ENCODE measurements around the gene UNC45B. TPM values are rescaled to one million over a fixed set of nuclear protein-coding genes. Genes with fewer than 3 reads are reported as not detected.
"Not testable (repeated sequence)": the region's sequence is repeated elsewhere in the genome, so short reads cannot be mapped to it uniquely, and the experiment has no call there.

Gene UNC45B
- total and polyA plus RNA-seq, 2 donors (not counting 3 experiments of a cell fraction or from before 2014, with no cell fraction given) = not detected

- CTCF ChIA-PET = interaction anchor here (0.6 to 5.9 kb wide), 5 partner anchors 29 to 575 kb away, joined by 3 to 186 read pairs (median 6); partner anchors contain the start of genes SLFN12L and SLFN5
- no peak for FAIRE-seq
- intact Hi-C loops (cut with micrococcal nuclease) = loop anchor here (1.0 to 10.0 kb wide), 6 partner anchors 70 to 575 kb away; partner anchors contain the start of genes SLFN12 and SLFN5
These were observed 24.2 kb downstream of the UNC45B start for GRCh38 chr17:35171834-35172233.

GRCh38 chr17:35172321-35172720, 24.7 kb downstream of the UNC45B start:
- H3K9me3 ChIP-seq (replicated peaks; ENCODE audit: control insufficient read depth, insufficient read depth, low read length); H3K79me2 ChIP-seq (ENCODE audit: control insufficient read depth, insufficient read depth, low read length); H3K4me3 ChIP-seq (replicated peaks in 1 of 3; ENCODE audit: insufficient read depth in 1 of 3, low read depth in 1 of 3, low read length in 3 of 3); H3K9me1 ChIP-seq (replicated peaks; ENCODE audit: control insufficient read depth, extremely low read depth, insufficient read depth, low read length); BruUV-seq (replicated peaks); H2AFZ ChIP-seq (ENCODE audit: low read depth, low read length); H3K36me3 ChIP-seq (ENCODE audit: control insufficient read depth in 2 of 2, extremely low read depth in 1 of 2, insufficient read depth in 2 of 2, low read length in 2 of 2); H3K9ac ChIP-seq (replicated peaks; ENCODE audit: extremely low read depth, insufficient read depth, low read length); H3K27ac ChIP-seq (ENCODE audit: insufficient read depth, low read depth, low read length); POLR2A ChIA-PET; FAIRE-seq; H3K27me3 ChIP-seq (ENCODE audit: control insufficient read depth in 2 of 2, insufficient read depth in 2 of 2, low read length in 2 of 2); dilution Hi-C loops (cut with MboI; ENCODE audit: extremely low pct_ligation_motif_present, low sequenced_read_pairs); H3K4me2 ChIP-seq (ENCODE audit: insufficient read depth, low read length); H4K20me1 ChIP-seq (replicated peaks; ENCODE audit: control insufficient read depth, extremely low read depth, insufficient read depth, low read length); H3K4me1 ChIP-seq (ENCODE audit: control insufficient read depth, extremely low read depth, insufficient read depth, low read length); DNase-seq (ENCODE audit: low read depth, low spot score): not testable (repeated sequence)
- intact Hi-C loops (cut with micrococcal nuclease) = loop anchor here (5.0 to 10.0 kb wide), 2 partner anchors 70 to 262 kb away; partner anchors contain the start of genes SLFN12 and SLFN5
- CTCF ChIA-PET = interaction anchor here (0.8 to 5.9 kb wide), 2 partner anchors 85 to 363 kb away, joined by 3 to 186 read pairs; partner anchors contain the start of gene SLFN12L

More at GRCh38 chr17:35171834-35172233, 24.2 kb downstream of the UNC45B start:
- H3K9me1 ChIP-seq (replicated peaks; ENCODE audit: control insufficient read depth, extremely low read depth, insufficient read depth, low read length) = no peaks in the 10 kb centered on the region
- H4K20me1 ChIP-seq (replicated peaks; ENCODE audit: control insufficient read depth, extremely low read depth, insufficient read depth, low read length) = no peaks in the 10 kb centered on the region
- no peak overlapping the region for H3K4me2 ChIP-seq (ENCODE audit: insufficient read depth, low read length)
- BruUV-seq (replicated peaks) = no TSS peak
- peaks cover 0 to 3% of the 10 kb centered on the region in 2 experiments for H3K27me3 ChIP-seq (ENCODE audit: control insufficient read depth in 2 of 2, insufficient read depth in 2 of 2, low read length in 2 of 2)
- no peak overlapping the region for H3K9ac ChIP-seq (replicated peaks; ENCODE audit: extremely low read depth, insufficient read depth, low read length)
- no peak overlapping the region for H3K4me3 ChIP-seq (replicated peaks in 1 of 3; ENCODE audit: insufficient read depth in 1 of 3, low read depth in 1 of 3, low read length in 3 of 3)
- dilution Hi-C loops (cut with MboI; ENCODE audit: extremely low pct_ligation_motif_present, low sequenced_read_pairs) = no loop called here
- no peak for DNase-seq (ENCODE audit: low read depth, low spot score)
- no peak overlapping the region for H3K27ac ChIP-seq (ENCODE audit: insufficient read depth, low read depth, low read length)
- no peaks in the 10 kb centered on the region for H3K9me3 ChIP-seq (replicated peaks; ENCODE audit: control insufficient read depth, insufficient read depth, low read length)
- no peak for TF ChIP-seq MYC (IDR thresholded peaks at IDR 0.05; ENCODE audit: low read depth, low read length)
- no peaks in the 10 kb centered on the region for H3K79me2 ChIP-seq (ENCODE audit: control insufficient read depth, insufficient read depth, low read length)
- H3K4me1 ChIP-seq (ENCODE audit: control insufficient read depth, extremely low read depth, insufficient read depth, low read length) = no peaks in the 10 kb centered on the region
- H2AFZ ChIP-seq (ENCODE audit: low read depth, low read length) = no peak overlapping the region
- H3K36me3 ChIP-seq (ENCODE audit: control insufficient read depth in 2 of 2, extremely low read depth in 1 of 2, insufficient read depth in 2 of 2, low read length in 2 of 2) = no peaks in the 10 kb centered on the region
- POLR2A ChIA-PET = no interaction called here

Measured in endothelial cell of umbilical vein (primary cell).